Inflammatory macrophage (primary cell): ENCODE measurements around the gene BZW2.
"Not testable (repeated sequence)": the region's sequence is repeated elsewhere in the genome, so short reads cannot be mapped to it uniquely, and the experiment has no call there.

Experiments used
- DNase-seq, 2 donors: peaks; one replicate each; pipeline ENCODE4 v3.0.0-alpha.2; 2020 to 2022

BZW2 gene

DNA sequence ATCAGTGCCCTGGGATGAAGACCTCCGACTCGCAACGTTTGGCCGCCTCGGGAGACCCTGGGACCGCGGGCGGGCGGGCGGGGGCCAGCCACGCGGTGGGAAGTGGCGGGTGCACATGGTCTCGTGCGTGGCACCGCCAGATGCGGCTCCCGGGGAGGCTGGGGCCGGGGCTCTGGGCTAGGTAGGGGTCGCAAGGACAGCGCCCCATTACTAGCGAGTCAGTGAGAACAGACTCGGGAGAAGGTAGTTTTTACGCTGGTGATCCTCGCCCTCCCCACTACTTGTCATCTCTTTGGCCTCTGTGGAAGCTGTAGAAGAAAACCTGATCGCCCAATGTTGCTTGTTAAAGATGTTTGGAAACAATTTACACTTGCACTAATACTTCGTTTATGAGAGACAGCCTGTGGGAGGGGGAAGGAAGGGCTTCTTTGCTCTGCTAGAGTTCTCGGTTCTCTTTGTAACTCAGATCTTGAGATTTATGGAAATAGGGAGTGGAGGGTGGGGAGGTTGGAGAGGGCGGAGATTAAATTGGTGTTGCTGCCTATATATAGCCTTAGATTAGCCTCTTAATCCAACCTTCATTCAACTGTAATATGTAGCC, 591 bp downstream of the BZW2 start:
- peak in 1 of 2 donors; percentile 6 for DNase-seq

DNA sequence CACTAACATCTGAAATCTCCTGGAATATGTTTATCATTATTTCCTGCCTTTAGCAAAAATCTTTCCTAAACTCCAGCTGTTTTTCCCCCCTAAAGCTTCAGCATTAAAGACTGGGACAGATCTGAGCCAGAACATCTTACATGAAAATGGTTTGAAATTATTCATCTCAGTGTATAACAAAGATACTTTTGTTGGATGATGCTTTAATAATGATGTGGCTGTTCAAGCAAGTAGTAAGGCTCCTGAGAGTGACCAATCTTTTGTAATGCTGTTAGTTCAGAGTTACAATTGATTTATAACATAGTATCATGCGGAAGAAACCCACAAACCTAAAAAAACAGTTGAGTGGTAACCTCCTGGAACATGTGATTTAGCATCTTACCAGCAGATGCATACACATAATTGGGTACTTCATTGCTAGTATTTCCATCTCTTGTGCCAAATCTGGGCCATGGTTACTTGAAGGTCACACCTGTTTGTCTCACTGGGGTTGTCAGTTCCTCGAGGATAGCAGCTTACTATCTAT, 1.5 kb downstream of the BZW2 start:
- no peak for DNase-seq

DNA sequence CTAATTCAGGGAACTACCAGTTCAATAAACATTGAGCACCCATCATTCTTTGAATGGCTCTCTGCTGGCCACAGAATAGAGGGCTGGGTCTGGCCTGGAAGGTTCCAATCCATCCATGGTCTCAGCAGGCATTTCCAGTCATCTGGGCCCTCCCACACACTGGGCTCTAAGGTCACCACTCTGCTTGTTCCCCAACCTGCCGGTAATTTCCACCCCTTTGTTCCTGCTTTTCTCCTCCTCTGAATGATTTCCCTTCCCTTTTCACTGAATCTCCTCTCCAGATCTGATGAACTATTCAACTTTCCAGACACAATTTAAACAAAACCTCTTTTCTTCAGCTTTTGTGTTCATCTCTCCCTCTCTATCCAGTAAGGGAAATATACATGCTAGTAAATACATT, 2.6 kb downstream of the BZW2 start:
- peak; percentile 14 to 44 for DNase-seq

DNA sequence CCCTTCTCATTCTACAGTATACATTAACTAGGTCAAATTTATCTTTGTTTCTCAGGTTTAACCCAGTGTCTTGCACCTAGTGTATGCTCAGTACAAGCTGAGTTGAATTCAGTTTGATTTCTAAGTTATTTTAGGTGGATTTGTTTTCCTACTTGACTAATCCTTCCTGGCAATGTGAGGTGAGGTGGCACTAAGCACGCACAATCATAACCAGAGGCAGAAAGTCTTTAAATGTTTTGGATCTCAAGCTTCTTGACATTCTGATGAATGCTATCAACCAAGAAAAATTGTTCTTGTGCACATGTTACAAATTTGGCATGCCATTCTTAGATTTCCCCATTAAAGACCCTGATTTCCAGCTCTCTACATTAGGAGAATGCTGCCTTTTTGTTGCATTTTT, 3.2 kb downstream of the BZW2 start:
- no peak for DNase-seq

DNA sequence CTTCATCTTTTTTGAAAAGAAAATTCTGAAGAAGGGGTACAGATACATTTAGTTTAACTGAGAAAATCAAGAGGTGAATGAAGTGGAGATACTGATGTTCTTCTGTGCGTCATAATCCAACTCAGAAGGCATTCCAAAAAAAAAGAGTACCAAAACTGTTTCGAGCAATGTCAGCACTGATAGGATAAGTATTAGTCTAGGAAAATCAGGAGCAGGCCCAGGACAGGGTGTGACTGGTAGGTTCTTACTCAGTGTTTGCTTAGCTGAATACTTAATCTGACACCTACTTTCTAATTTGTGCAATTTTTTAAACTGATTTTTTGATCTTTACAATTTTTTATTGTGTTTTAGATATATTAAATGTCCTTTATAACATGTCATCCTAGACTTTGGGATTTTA, 4.3 kb downstream of the BZW2 start:
- DNase-seq = no peak

DNA sequence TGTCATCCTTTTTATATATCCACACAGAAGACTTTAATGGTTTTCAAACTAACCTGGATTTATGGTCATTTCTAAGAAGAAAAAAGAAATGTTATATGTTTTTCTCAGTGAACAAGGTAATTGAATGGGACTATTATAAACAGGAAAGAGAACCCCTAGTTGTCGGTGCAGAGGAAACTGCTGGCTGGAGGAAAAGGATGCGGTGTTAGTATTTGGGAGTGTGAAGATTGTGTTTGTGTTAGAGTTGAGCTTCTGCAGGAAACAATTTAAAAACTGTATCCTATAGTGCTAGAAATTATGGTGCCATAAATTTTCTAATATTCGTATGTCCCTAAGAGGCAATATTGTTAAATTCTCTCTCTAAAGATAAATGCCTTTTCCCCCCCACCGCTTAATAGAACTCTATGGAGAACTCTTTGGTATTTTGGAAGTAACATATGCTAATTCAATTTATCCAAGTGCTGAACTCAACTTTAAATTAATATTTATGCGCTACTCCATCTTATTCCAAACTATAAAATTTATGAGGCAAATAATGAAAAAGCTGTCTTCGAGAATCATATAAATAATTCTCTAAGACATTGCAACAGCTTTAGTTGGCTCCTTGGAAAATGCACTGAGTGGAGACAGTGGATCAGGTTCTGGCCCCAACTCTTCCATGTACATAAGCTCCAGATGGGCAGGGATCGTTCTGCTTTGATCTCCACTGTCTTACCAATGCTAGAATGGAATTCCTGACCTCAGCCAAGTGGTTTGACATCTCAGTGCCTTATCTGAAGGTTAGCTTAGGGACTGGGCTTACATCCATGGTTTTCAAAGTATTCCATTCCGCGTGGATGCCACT, 5.6 kb downstream of the BZW2 start:
- DNase-seq = no peak

DNA sequence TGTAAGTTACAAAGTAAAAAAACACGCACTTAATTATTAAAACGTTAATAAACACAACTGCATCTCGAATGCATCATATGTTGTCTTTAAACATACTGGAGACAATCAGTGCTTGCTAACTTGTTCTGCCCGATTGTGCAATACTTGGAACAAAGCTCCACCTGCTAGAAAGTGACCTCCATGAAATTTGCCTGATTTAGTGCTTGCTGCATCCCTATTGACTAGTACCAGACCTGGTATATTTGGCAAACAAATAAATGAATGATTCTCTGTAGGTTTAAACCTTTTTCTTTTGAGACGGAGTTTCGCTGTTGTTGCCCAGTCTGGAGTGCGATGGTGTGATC, 6.2 kb downstream of the BZW2 start:
- DNase-seq = no peak

DNA sequence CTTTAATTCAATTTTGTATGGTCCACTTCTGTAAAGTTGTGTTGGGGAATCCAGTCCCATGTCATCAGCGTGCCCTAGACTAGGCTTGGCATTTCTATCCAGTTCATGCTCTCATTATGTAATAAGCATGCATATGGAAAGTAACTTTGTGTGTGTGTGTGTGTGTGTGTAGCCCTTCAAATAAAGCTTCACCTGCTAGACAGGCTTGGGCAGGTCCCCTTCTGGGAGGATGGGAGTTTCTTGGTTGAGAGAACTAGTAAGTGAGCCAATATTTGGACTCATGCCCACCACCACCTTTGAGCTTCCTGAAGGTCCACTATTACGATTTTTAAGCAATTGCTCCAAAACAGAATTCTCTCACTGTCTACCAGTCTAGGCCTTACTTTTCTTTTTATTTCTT, 6.9 kb downstream of the BZW2 start:
- no peak for DNase-seq

DNA sequence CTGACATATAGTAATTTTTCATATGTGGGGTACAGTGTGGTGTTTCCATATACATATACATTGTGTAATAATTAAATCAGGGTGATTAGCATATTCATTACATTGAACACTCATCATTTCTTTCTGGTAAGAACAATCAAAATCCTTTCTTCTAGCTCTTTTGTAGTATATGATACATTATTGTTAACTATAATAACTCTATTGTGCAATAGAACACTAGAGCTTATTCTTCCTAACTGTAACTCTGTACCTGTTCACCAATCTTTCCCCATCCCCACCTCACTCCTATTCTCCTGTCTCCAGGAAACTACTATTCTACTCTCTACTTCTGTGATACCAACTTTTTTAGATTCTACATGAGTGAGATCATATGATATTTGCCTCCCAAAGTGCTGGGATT, 9.4 kb downstream of the BZW2 start:
- DNase-seq = no peak

DNA sequence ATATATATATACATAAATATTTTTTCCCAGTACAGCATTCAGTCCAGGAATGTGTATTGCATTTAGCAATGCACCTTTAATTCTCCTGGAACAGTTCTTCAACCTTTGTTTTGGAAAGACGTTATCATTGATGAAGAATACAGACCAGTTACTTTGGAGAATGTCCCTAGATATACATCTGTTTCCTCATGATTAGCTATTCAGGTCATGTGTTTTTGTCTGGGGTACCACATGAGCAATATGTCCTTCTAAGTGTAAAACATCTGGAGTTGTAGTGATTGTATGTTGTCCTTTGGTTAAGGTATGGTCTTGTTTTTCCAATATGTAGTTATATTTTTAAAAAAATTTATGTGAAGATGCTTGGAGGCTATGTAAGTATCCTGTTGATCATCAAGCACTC, 10.2 kb downstream of the BZW2 start:
- no peak for DNase-seq

DNA sequence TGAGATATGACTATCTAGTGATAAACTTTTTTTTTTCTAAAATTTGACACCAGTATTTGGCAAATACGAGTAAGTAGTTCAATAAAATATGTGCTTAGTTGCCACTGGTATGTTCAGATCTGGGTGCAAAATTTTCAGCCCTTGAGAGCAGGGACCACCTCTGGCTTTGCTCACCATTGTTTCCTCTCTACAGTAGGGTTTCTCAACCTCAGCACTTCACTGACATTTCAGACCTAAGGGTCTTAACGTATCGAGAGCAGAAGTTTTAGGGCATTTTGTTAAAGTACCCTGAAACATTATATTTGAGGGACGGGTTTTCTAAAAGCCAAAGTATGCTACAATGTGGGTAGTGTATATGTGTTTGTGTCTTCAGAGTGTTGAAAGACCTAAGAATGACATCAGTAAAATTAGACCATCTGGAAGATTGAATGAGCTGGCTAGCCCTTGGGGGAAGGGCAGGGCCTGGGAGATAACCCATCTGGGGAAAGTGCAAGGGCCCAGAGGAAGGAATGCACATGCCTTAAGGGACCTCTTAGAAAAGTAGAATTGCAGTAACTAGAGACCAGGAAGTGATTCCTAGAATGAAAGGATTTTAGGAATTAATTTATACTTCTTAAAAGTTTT, 11.8 kb downstream of the BZW2 start:
- peak; percentile 13 to 36 for DNase-seq

DNA sequence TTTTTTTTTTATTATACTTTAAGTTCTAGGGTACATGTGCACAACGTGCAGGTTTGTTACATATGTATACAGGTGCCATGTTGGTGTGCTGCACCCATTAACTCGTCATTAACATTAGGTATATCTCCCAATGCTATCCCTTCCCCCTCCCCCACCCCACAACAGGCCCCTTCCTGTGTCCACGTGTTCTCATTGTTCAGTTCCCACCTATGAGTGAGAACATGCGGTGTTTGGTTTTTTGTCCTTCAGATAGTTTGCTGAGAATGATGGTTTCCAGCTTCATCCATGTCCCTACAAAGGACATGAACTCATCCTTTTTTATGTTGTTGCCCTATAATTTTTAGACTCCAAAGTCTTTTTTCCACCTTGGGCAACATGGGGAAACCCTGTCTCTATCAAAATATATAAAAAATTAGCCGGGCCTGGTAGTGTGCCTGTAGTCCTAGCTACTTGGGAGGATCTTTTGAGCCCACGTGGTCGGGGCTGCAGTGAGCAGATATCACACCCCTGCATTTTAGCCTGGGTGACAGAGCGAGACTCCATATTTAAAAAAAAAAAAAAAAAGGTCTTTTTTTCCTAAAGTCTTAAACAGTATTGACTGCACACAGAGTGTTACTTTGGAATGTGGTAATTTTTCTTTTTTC, 14.0 kb downstream of the BZW2 start:
- DNase-seq = not testable (repeated sequence)

DNA sequence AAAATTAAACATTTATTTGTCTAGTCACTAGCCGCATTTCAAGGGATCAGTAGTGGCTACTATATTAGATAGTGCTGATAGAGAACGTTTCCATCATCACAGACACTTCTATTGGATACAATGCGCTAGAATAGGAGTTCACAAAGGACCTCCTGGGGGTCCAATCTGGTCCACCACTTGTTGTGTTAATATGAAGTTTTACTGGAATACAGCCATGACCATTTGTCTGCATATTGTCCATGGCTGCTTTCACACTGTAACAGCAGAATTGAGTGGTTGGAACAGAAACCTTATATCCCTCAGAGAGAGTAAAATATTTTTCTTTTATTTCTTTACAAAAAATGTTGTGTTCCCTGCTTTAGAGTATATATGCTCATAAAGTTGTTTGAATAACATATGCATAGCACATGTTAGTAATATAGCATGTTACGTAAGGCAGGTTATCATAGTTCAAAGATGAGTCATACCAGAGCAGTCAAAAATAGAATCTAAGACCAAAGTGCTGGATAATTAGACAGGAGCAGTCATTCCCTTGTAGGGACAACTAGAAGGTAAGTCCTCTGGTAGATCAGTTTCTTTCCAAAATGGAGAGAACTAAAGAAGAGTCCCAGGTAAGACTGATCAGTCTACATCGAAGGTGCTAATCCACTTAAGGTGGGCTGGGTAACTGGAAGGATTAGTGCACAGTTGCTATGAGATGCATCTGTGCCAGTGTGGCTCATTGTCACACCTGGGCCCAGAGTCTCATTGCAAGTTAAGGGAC, 14.9 kb downstream of the BZW2 start:
- peak; percentile 19 to 74 for DNase-seq

DNA sequence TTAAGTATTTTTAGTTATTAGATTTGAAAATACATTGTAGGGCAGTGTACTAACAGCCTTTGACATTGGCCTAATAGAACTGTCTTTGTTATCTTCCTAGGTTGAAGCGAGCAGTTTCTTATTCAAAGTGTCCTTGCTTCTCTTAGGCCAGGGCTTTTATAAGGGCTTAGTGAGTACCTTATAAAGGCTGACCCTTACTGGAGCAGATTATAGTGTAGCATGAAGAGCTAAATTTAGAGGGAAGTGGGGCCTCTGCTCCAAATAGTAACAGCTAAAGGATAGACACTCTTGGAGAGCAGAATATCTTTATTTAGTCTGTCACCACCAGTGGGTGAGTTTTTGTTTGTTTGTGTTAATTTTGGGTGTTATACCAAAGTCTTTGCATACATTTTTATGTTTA, 15.9 kb downstream of the BZW2 start:
- no peak for DNase-seq

DNA sequence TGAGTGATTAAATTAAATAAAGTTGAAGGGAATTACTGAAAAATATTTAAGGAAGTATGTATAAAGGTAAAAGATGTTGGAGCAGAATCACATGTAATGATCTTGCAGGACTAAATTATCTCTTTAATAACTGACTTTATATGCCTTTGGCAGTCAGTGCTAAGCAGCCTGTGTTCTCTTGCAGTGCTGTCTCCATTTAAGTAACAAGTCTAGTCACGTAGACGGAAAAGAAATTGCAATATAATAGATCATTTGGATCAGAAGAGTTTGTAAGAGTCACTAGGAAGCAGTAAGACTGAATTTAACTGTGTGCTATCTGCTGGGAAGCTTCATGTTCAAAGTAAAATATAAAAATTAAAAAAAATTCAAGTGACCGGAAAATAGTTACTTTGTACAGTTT, 21.4 kb downstream of the BZW2 start:
- no peak for DNase-seq

DNA sequence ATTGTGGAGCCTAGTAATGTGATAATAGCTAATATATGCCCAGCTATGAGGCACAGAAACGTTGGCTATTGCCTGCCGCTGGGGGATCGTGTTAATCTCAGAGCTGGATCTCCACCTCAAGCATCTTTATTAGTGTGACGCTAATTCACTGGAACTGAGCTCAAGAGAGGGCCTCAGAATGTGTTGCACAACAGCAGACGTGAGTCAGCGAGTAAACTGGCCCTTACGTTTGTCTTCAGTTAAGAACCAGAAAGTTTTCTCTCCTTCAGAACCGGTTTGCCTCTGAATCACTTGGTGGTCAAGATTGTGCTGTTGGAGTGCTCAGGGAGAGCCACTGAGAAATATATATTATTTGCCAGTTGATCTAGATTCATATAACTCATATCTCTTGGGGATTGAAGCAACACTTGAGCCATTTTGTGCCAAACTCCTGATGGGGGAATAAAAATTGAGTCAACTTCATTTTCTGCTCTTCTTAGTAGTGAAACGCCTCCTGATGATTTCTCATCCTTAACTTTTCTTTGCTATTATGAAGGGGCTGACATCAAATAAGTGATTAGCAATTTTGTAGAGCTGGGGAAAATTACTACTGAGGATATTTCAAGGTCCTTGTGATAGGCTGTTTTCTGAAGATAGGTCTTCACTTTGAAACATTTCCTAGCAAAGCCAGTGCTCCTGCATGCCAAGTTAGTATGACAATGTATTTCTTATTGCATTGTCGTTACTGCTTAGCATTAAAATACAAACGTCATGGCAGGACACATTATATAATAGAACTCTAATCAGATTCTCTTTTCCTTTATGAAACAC, 22.3 kb downstream of the BZW2 start:
- DNase-seq = peak; percentile 69 to 71

DNA sequence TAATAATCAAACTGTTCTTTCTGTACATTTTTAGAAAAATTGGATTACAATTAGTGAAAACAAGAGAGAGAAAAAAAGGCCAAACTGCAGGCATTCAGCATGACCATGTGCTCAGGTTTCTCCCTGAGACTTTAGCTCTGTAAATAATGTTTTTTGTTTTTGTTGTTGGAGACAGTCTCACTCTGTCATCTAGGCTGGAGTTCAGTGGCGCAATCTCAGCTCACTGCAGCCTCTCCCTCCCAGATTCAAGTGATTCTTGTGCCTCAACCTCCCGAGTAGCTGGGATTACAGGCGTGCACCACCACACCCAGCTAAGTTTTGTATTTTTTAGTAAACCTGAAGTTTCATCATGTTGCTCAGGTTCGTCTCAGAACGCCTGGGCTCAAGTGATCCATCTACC, 23.0 kb downstream of the BZW2 start:
- DNase-seq = peak; percentile 17 to 27

DNA sequence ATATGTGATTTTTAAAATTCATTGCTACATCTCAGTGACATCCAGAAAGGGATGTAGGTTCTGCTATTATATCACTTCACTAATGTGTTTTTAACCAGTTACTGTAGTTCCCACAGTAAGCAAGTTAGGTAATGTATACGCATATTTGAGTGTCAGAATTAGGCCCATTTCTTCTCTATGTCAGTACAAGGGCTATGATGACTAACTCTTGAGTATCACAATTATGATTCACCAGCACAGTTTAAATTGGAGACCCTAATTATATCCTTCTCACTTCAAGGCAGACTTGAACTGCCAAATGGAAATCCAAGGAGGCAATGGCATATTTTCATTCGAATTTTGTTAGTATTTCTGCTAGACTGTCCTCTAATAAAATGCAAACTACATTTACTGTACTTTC, 23.6 kb downstream of the BZW2 start:
- DNase-seq = no peak

DNA sequence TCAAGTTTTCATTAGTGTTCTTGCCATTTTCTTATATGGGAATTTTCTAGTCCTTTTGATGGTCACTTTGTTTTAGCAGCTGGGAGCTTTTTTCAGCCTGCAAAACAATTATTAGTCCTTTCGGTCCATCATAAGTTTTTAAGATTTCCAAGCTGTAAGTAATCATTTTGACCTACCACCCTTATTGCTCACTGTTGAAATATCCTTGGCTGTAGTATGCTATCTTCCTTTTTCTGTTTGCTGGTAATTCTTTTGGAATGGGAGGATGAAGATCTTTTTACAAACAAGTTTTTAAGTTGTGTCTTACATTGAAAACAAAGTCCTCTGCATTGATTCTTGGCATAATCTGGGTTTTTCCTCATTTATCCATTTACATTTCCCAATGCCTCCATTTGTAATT, 24.0 kb downstream of the BZW2 start:
- DNase-seq = no peak

DNA sequence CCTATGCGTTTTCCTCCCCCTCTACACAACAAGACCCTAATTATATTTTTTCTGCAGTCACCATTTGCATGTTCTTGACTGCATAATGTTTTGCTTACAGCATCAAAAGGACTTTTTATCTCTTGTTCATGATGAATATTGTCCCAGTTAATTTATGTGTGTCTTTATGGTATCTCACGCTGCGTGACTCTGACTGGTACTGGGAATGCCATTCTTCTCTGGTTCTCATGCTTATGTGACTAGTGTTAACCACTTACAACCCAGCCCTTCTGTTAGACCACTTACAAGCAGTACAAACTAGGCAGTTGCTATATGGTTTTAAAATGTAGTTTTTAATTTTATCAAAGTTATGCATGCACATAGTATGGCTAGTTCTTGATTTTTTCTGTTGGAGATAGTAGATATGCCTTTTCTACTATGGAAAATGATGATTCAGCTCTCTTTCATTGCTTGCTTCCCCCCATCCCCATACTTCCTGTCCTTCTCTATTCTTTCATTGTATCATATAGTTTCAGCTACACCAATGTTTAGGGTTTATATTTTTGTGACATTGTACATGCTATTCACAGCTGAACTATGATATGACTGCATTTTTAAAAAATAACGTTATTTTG, 24.9 kb downstream of the BZW2 start:
- no peak for DNase-seq

DNA sequence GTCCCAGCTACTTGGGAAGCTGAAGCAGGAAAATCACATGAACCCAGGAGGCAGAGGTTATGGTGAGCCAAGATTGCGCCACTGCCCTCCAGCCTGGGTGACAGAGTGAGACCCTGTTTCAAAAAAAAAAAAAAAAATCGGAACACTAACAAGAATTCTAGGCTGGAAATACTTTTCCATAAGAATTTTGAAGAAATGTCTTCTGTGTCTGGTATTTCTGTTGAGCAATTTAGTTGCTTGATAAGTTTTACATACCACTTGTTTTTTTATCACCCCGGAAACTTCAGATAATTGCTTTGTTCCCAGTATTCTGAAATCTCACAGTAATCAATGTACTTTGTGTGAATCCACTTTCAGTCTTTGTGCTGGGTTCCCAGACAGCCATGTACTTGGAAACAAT, 25.8 kb downstream of the BZW2 start:
- DNase-seq = no peak
